SH-SY5Y (cell line): ENCODE data around the gene DPY30.

Experiments used
- GATA2 ChIP-seq: IDR thresholded peaks from 2 replicates; pipeline ENCODE4 v1.6.1; 2011; ENCODE audit warnings: mild to moderate bottlenecking, low read depth, low read length
- GATA3 ChIP-seq: IDR thresholded peaks from 2 replicates; pipeline ENCODE4 v1.6.1; 2011; ENCODE audit warnings: low read depth, mild to moderate bottlenecking, low read length, moderate library complexity

DNA sequence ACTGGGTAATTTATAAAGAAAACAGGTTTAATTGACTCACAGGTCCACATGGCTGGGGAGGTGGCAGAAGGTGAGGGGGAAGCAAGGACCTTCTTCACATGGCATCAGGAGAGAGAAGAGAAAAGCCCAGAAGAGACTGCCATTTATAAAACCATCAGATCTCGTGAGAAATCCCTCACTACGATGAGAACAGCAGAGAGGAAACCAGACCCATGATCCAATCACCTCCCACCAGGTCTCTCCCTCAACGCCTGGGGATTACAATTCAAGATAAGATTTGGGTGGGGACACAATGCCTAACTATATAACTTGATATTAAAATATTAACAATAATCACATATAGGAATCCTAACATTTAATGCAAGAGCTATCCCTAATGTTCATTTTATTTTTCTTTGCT lies 60.6 kb downstream of the DPY30 start:
- TF ChIP-seq GATA2 (no peak), GATA3 (no peak)
